ENCODE data around the gene IL15.
"Not testable (repeated sequence)": the region's sequence is repeated elsewhere in the genome, so short reads cannot be mapped to it uniquely, and the experiment has no call there.

IL15 gene

GRCh38 chr4:141652161-141652778 lies 15.9 kb downstream of the IL15 start:
- no peak for DNase-seq

- DNase-seq: no peak
Observed at GRCh38 chr4:141654098-141654497, 17.7 kb downstream of the IL15 start.

- DNase-seq: no peak
Observed at GRCh38 chr4:141656031-141656430, 19.6 kb downstream of the IL15 start.

DNA sequence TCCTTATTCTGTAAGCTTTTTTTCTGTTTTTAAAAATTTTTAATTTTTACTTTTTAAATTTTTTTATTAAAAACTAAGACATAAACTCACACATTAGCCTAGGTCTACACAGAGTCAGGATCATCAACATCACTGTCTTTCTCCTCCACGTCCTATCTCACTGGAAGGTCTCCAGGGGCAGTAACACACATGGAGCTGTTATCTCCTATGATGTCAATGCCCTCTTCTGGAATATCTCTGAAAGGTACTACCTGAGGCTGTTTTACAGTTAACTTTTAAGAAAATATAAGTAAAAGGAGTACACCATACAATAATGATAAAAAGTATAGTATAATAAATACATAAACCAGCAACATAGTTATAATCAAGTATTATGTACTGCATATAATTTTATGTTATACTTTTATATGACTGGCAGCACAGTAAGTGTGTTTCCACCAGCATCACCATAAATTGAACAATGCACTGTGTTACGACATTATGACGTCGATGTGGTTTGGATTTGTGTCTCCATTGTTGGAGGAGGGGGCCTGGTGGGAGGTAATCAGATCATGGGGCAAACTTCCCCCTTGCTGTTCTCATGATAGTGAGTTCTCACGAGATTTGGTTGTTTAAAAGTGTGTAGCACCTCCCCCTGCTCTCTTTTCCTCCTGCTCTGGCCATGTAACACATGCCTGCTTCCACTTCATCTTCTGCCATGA lies 21.3 kb downstream of the IL15 start:
- DNase-seq: no peak

GRCh38 chr4:141658309-141658708 lies 21.9 kb downstream of the IL15 start:
- no peak for DNase-seq

DNA sequence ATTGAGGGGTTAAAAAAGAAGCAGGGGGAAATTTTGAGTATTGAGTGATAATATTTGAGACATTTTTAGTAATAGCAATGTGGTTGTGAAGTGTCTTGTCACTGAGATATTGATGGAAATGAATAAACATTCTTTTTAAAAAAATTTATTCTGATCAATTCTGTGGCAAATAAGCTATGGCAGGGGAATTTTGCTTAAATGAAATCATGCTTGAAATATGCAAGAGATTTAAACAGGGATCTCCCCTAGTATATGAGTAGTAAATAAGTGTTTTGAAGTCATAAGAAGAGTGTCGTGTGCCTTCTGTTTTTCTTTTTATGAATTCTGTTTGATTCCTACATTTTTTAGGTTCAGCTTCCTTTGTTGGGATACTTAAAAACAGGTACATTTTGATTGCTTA lies 23.2 kb downstream of the IL15 start:
- no peak for DNase-seq

- no peak for DNase-seq
Observed at GRCh38 chr4:141660880-141661279, 24.5 kb downstream of the IL15 start.

DNA sequence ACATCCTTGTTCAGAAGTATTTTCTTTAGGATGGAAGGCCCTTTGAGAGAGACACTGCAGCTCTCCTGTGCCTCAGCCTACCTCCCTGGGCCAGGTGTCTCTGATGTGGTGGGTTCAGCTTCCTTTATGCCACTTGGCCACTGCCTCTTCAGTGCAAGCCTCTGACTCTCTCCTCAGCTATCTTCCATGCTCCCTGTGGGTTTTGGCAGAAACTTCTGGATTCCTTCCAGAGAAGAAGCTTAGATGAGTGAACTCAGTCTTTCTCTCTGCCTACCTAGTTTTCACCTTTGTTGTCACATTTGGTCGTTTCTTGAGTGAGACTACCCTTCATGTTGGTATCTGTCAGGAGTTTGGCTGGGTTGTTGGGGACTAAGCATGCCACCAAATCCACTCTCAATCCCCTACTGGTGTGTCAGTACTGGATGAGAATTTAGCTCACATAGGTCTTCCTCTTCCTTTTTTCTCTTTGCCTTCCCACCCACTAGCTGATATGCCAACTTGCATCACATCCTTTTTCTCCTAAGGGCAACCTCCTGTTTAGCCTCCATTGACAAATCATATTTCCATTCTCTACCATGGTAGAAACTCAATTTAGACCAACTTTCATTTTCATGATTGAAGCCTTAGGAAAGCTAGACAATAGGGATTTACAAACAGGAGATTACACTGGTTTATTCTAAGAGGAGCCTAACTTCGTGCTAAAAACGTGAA lies 32.0 kb downstream of the IL15 start:
- no peak for DNase-seq

- DNase-seq: no peak
Observed at GRCh38 chr4:141669501-141669900, 33.1 kb downstream of the IL15 start.

DNA sequence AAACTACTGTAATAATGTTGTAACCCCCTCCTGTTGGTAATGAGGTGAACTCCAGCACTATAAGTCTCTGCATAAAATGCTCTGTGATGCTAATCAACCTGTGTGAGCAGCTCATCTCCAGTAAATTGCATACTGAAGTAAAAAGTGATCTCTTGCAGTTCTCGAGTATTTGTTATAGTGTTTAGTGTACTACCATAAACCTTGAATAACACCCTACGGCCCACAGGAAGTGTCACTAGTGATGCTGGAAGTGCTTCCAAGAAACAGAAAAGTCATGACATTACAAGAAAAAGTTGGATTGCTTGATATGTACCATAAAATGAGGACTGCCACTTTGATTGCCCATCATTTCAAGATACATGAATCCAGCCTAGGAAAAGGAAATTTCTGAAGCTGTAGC lies 39.0 kb downstream of the IL15 start:
- no peak for DNase-seq

DNA sequence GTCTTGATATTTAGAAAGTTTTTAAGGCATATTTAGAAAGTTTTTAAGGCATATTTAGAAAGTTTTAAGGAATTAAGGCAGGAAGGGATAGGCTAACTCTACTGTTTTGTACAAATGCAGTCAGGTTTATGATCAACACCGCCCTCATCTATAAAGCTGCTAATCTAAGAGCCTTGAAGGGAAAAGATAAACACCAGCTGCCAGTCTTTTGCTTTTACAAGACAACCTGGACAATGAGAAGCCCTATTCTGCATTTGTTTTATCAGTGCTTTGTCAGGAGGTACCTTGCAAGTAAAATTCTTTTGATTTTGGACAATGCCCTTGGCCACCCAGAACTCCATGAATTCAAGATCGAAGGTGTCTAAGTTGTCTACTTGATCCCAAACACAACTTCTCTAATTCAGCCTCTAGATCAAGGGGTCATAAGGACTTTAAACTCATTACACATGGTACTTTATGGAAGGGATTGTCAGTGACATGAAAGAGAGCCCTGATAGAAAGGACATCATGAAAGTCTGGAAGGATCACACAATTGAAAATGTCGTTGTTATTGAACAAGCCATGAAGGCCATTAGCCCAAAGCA lies 39.8 kb downstream of the IL15 start:
- DNase-seq: no peak

GRCh38 chr4:141680060-141680459 lies 43.7 kb downstream of the IL15 start:
- no peak for DNase-seq

- DNase-seq: no peak
Observed at GRCh38 chr4:141684785-141685184, 48.4 kb downstream of the IL15 start.

GRCh38 chr4:141686146-141686775 lies 49.9 kb downstream of the IL15 start:
- no peak for DNase-seq

DNA sequence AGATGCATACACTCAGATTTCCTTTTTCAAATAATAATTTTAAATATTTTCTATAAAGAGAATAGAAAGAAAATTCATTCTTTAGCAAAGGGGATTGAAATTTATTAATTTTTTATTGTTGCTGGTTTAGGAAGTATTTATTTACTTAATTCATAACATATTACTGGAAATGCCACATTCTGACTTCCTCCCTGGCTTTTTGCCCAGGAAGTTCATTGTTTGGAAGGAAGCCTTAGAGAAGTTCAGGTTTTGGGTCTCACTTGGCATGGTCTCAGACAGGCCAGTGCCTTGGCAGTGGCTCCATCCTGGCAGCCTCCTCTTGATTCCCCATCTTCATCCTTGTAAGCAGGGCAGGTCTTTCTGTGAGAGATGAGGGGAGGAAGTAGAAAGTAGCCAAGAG lies 50.5 kb downstream of the IL15 start:
- no peak for DNase-seq

DNA sequence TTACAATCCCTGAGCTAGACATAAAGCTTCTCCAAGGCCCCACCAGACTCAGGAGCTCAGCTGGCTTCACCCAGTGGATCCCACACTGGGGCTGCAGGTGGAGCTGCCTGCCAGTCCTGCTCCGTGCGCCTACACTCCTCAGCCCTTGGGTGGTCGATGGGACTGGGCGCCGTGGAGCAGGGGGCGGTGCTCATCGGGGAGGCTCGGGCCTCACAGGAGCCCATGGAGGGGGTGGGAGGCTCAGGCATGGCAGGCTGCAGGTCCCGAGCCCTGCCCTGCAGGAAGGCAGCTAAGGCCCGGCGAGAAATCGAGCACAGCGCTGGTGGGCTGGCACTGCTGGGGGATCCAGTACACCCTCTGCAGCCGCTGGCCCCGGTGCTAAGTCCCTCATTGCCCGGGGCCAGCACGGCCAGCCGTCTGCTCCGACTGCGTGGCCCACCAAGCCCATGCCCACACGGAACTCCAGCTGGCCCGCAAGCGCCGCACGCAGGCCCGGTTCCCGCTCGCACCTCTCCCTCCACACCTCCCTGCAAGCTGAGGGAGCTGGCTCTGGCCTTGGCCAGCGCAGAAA lies 53.4 kb downstream of the IL15 start:
- DNase-seq: not testable (repeated sequence)

DNA sequence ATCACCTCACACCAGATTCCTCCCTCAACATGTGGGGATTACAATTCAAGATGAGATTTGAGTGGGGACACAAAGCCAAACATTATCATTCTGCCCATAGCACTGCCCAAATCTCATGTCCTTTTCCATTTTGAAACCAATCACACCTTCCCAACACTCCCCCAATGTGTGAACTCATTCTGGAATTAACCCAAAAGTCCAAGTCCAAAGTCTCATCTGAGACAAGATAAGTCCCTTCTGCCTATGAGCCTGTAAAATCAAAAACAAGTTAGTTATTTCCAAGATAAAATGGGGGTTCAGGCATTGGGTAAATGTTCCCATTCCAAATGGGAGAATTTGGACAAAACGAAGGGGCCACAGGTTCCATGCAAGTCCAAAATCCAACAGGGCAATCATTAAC lies 54.9 kb downstream of the IL15 start:
- DNase-seq: not testable (repeated sequence)

- no peak for DNase-seq
Observed at GRCh38 chr4:141692081-141692480, 55.7 kb downstream of the IL15 start.

DNA sequence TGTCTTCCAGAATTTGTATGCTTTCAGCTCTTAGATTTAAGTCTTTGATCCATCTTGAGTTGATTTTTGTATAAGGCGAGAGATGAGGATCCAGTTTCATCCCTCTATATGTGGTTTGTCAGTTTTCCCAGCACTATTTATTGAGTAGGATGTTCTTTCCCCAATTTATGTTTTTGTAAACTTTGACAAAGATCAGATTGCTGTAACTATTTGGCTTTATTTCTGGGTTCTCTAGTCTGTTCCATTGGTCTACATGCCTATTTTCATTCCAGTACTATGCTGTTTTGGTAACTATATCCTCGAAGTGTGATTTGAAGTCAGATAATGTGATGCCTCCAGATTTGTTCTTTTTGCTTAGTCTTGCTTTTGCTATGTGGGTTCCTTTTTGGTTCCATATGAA lies 60.7 kb downstream of the IL15 start:
- no peak for DNase-seq

DNA sequence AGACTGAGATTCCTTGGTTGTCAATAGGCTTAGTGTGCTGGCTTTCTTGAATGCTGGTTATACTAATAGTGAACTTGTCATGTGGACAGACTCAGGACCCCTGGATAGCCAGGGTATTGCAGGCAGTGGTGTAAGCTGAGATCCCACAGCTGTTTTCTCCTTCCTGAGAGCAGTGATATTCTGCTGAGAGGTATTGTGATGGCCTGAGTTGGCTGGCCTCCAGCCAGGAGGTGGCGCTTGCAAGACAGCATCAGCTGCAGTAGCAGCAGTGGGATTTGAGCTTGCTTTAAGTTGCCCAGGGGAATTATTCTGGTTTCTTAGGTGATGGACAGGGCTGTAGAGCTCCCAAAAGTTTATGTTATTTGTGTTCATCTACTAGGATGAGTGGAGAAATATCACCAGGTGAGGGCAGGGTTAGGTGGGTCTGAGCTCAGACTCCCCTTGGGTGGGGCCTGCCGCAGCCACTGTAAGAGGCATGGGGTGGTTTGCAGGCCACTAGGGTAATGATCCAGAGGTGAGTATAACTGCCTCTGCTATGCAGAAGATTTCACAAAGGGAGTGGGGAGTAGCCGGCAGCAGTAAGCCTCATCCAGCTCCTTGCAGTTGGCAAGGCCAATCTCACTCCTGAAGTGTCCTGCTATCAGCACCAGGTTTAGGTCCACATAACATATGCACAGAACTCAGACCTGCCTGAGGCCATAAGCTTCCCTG lies 66.2 kb downstream of the IL15 start:
- DNase-seq: no peak

DNA sequence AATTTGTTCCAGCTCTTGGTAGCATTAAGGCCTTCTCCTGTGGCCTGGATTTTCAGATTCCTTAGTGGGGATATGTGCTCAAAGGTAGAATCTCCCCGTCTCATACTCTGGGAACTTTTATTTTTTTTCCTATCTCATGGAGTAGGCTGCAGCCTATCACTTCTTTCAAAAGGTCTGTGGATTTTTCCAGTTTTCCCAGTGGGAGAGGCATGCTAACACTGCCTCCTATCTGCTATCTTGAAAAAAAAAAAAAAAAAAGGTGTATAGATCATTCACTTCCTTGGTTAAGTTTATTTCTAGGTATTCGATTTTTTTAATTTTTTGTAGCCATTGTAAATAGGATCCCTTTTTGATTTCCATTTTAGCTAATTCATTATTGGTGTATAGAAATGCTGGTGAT lies 67.1 kb downstream of the IL15 start:
- DNase-seq: no peak

GRCh38 chr4:141705048-141705746 lies 68.8 kb downstream of the IL15 start:
- no peak for DNase-seq

Measured in activated CD4-positive, CD25-positive, alpha-beta regulatory T cell treated with anti-CD3 and anti-CD28 coated beads, Interleukin-2, amount 50 U/mL, for 72 hours (primary cell).